IMR-90 (cell line): Measurements from ENCODE around the gene CACNG5. TPM values are rescaled to one million over a fixed set of nuclear protein-coding genes. Genes with fewer than 3 reads are reported as not detected.

Source experiments
- ATAC-seq: fragments of 200-7000 bp; cut with Tn5 transposase; 2 replicates; pipeline ENCODE4 v1.9.1; 2020; ENCODE audit warnings: low read depth, mild to moderate bottlenecking, moderate library complexity
- BruUV-seq: library from RNA; stranded (reverse); fragments of 400-500 nt; replicated peaks from 2 replicates; lab custom pipeline; 2021; lab: Mats Ljungman, UMichigan
- CTCF ChIA-PET: fragments of 300-600 bp; formaldehyde crosslinking; extraction: SDS; loops from one replicate; lab custom pipeline; 2021; ENCODE audit warnings: antibody characterized with exemption; lab: Yijun Ruan, JAX
- POLR2A ChIA-PET: fragments of 300-600 bp; sonication (Branson Sonifier 250); formaldehyde crosslinking; loops from one replicate; lab custom pipeline; 2022; ENCODE audit warnings: antibody characterized with exemption; ENCODE audit not compliant: unreplicated experiment; lab: Charles Lee
- DNase-seq: peaks from one replicate; pipeline ENCODE4 v3.0.0; 2013
- H2AFZ ChIP-seq: replicated peaks from 2 replicates; pipeline ENCODE3; 2013; ENCODE audit warnings: low read length, mild to moderate bottlenecking; ENCODE audit not compliant: poor library complexity
- H2AK5ac ChIP-seq: 2 replicates; pipeline ENCODE4 v1.6.1; 2013; ENCODE audit warnings: low read depth, low read length, inconsistent platforms
- H2AK9ac ChIP-seq: replicated peaks from 2 replicates; pipeline ENCODE3; 2013; ENCODE audit warnings: mild to moderate bottlenecking, low read depth, low read length, moderate library complexity; ENCODE audit not compliant: poor library complexity
- H2BK120ac ChIP-seq: 2 replicates; pipeline ENCODE4 v1.6.1; 2013; ENCODE audit warnings: low read depth, low read length, inconsistent platforms
- H2BK15ac ChIP-seq: 3 replicates; pipeline ENCODE4 v1.6.1; 2013; ENCODE audit warnings: low read depth, low read length, inconsistent platforms
- H2BK20ac ChIP-seq: 2 replicates; pipeline ENCODE4 v1.6.1; 2013; ENCODE audit warnings: low read depth, mild to moderate bottlenecking, inconsistent platforms, low read length, moderate library complexity
- H2BK5ac ChIP-seq: 2 replicates; pipeline ENCODE4 v1.6.1; 2013; ENCODE audit warnings: mild to moderate bottlenecking, low read depth, low read length, inconsistent platforms; ENCODE audit not compliant: poor library complexity, severe bottlenecking
- H3K14ac ChIP-seq: replicated peaks from 2 replicates; pipeline ENCODE4 v1.6.1; 2013; ENCODE audit warnings: low read depth, low read length, inconsistent platforms
- H3K18ac ChIP-seq: 2 replicates; pipeline ENCODE4 v1.6.1; 2013; ENCODE audit warnings: low read depth, low read length, control low read depth
- H3K23ac ChIP-seq: 2 replicates; pipeline ENCODE4 v1.6.1; 2013; ENCODE audit warnings: low read depth, low read length, inconsistent platforms
- H3K27ac ChIP-seq: 2 replicates; pipeline ENCODE4 v1.5.1; 2013; ENCODE audit warnings: mild to moderate bottlenecking, control low read depth, low read length; ENCODE audit not compliant: insufficient read depth
- H3K27me3 ChIP-seq: 2 replicates; pipeline ENCODE4 v1.6.1; 2013; ENCODE audit warnings: low read length; ENCODE audit not compliant: control insufficient read depth, insufficient read depth
- H3K36me3 ChIP-seq: 2 replicates; pipeline ENCODE4 v1.6.1; 2013; ENCODE audit warnings: low read length, mixed read lengths; ENCODE audit not compliant: control insufficient read depth, insufficient read depth
- H3K4ac ChIP-seq: 2 replicates; pipeline ENCODE4 v1.6.1; 2013; ENCODE audit warnings: low read depth, low read length, inconsistent platforms
- H3K4me1 ChIP-seq: 2 replicates; pipeline ENCODE4 v1.6.1; 2013; ENCODE audit warnings: low read length, mixed read lengths; ENCODE audit not compliant: control insufficient read depth, insufficient read depth
- H3K4me2 ChIP-seq: 2 replicates; pipeline ENCODE4 v1.6.1; 2013; ENCODE audit warnings: low read depth, mild to moderate bottlenecking, control low read depth, low read length, moderate library complexity
- H3K4me3 ChIP-seq: 2 replicates; pipeline ENCODE4 v1.5.1; 2013; ENCODE audit warnings: low read depth, mild to moderate bottlenecking, control low read depth, low read length, moderate library complexity; ENCODE audit not compliant: insufficient read depth
- H3K56ac ChIP-seq: 2 replicates; pipeline ENCODE4 v1.6.1; 2013; ENCODE audit warnings: low read length, inconsistent platforms; ENCODE audit not compliant: insufficient read depth; ENCODE audit errors: extremely low read depth
- H3K79me1 ChIP-seq, 2 experiments: 2 replicates each; pipeline ENCODE4 v1.6.1; 2013; ENCODE audit warnings: low read length in 2 of 2, inconsistent platforms in 1 of 2, low read depth in 1 of 2
- H3K9ac ChIP-seq: 2 replicates; pipeline ENCODE4 v1.6.1; 2013; ENCODE audit warnings: low read depth, low read length, control low read depth
- H3K9me1 ChIP-seq: 2 replicates; pipeline ENCODE4 v1.6.1; 2013; ENCODE audit warnings: low read length, inconsistent platforms; ENCODE audit not compliant: insufficient read depth
- H3K9me3 ChIP-seq: 2 replicates; pipeline ENCODE4 v1.6.1; 2013; ENCODE audit warnings: low read length; ENCODE audit not compliant: control insufficient read depth, insufficient read depth
- H4K20me1 ChIP-seq: 2 replicates; pipeline ENCODE4 v1.6.1; 2013; ENCODE audit warnings: low read length, inconsistent platforms; ENCODE audit not compliant: insufficient read depth
- H4K5ac ChIP-seq: 2 replicates; pipeline ENCODE4 v1.6.1; 2013; ENCODE audit warnings: mild to moderate bottlenecking, low read depth, low read length, control low read depth
- H4K8ac ChIP-seq, 2 experiments: 2 replicates each; pipeline ENCODE4 v1.6.1; 2013; ENCODE audit warnings: low read depth in 2 of 2, low read length in 2 of 2, control low read depth in 1 of 2, inconsistent platforms in 1 of 2
- H4K91ac ChIP-seq: 2 replicates; pipeline ENCODE4 v1.6.1; 2013; ENCODE audit warnings: low read depth, low read length, inconsistent platforms; ENCODE audit not compliant: insufficient read depth
- BHLHE40 ChIP-seq: fragments of 150-350 bp; IDR thresholded peaks from 2 replicates; pipeline ENCODE4 v1.6.1; 2016; ENCODE audit warnings: mild to moderate bottlenecking, low read depth, low read length
- CEBPB ChIP-seq: IDR thresholded peaks from 2 replicates; pipeline ENCODE4 v1.6.1; 2012; ENCODE audit warnings: low read depth, low read length, improper control_type of control experiment
- CHD1 ChIP-seq: IDR thresholded peaks from 2 replicates; pipeline ENCODE4 v1.6.1; 2012; ENCODE audit warnings: low read depth, low read length, improper control_type of control experiment
- FOS ChIP-seq: fragments of 150-350 bp; IDR thresholded peaks from 2 replicates; pipeline ENCODE4 v1.6.1; 2016; ENCODE audit warnings: low read depth, low read length
- MAFK ChIP-seq: IDR thresholded peaks from 2 replicates; pipeline ENCODE4 v1.6.1; 2012; ENCODE audit warnings: low read depth, low read length, improper control_type of control experiment
- MAZ ChIP-seq: IDR thresholded peaks from 2 replicates; pipeline ENCODE4 v1.6.1; 2012; ENCODE audit warnings: low read depth, mild to moderate bottlenecking, low read length, improper control_type of control experiment, moderate library complexity, borderline replicate concordance
- MXI1 ChIP-seq: IDR thresholded peaks from 2 replicates; pipeline ENCODE4 v1.6.1; 2012; ENCODE audit warnings: low read depth, mild to moderate bottlenecking, low read length, moderate library complexity, borderline replicate concordance
- NFE2L2 ChIP-seq: fragments of 150-350 bp; IDR thresholded peaks from 2 replicates; pipeline ENCODE4 v1.6.1; 2016; ENCODE audit warnings: low read depth, mild to moderate bottlenecking, low read length
- POLR2A ChIP-seq: IDR thresholded peaks from 2 replicates; pipeline ENCODE4 v1.6.1; 2012; ENCODE audit warnings: mild to moderate bottlenecking, low read depth, low read length
- RAD21 ChIP-seq: IDR thresholded peaks from 2 replicates; pipeline ENCODE4 v1.6.1; 2012; ENCODE audit warnings: low read length, improper control_type of control experiment
- RCOR1 ChIP-seq: IDR thresholded peaks from 2 replicates; pipeline ENCODE4 v1.6.1; 2012; ENCODE audit warnings: mild to moderate bottlenecking, low read length, improper control_type of control experiment; ENCODE audit not compliant: insufficient replicate concordance
- RFX5 ChIP-seq: IDR thresholded peaks from 2 replicates; pipeline ENCODE4 v1.8.0; 2012; ENCODE audit warnings: low read depth, mild to moderate bottlenecking, low read length, moderate library complexity
- SMC3 ChIP-seq: fragments of 150-350 bp; IDR thresholded peaks from 2 replicates; pipeline ENCODE4 v1.6.1; 2016; ENCODE audit warnings: low read depth, mild to moderate bottlenecking, antibody characterized with exemption, low read length, moderate library complexity
- WGBS, 2 experiments: methylation state at CpG; one replicate each; pipeline versions ENCODE4 v1.1.5 to v1.1.7; 2013; ENCODE audit warnings: missing lambda C conversion rate in 2 of 2; ENCODE audit not compliant: insufficient read length in 1 of 2; ENCODE audit errors: extremely low coverage in 2 of 2; 5-methylcytosine and 5-hydroxymethylcytosine counted together
- dilution Hi-C: fragments of 300-500 bp; cut with HindIII; formaldehyde crosslinking; loops from one replicate; pipeline ENCODE4 v1.14.3; 2018; ENCODE audit warnings: low sequenced_read_pairs; ENCODE audit not compliant: unreplicated experiment
- in situ Hi-C: fragments of 300-500 bp; cut with MboI; formaldehyde crosslinking; loops from 3 replicates; pipeline ENCODE4 v1.14.3; 2019; ENCODE audit warnings: low sequenced_read_pairs, inconsistent platforms, mixed read lengths
- intact Hi-C: fragments of 100-400 bp; cut with micrococcal nuclease; formaldehyde crosslinking; loops from 2 replicates; pipeline ENCODE4 v1.10.0; 2022
- polyA plus RNA-seq, 3 experiments: library from polyadenylated mRNA; depleted of rRNA; stranded (reverse); fragments of >200 nt; gene quantifications; 2 replicates each; pipeline ENCODE4 v1.2.3, GENCODE V29; 2012; ENCODE audit warnings: low replicate concordance in 1 of 3
- total RNA-seq: library from RNA; depleted of rRNA; stranded (reverse); fragments of >200 nt; gene quantifications from 2 replicates; pipeline ENCODE4 v1.2.3, GENCODE V29; 2012
- TF ChIP-seq, protein P1 (sequence below): fragments of 150-350 bp; IDR thresholded peaks from 2 replicates; pipeline ENCODE4 v1.6.1; 2016; ENCODE audit warnings: low read depth, mild to moderate bottlenecking, low read length, moderate library complexity, borderline replicate concordance
- TF ChIP-seq, protein P2 (sequence below): conservative IDR thresholded peaks from 2 replicates; pipeline ENCODE4 v1.5.1; 2012; ENCODE audit warnings: mild to moderate bottlenecking, low read depth, low read length, improper control_type of control experiment
- TF ChIP-seq, protein P3 (sequence below): fragments of 150-350 bp; IDR thresholded peaks from 2 replicates; pipeline ENCODE4 v1.6.1; 2017; ENCODE audit warnings: mild to moderate bottlenecking, antibody characterized with exemption, low read length, low read depth

CACNG5 gene
- total and polyA plus RNA-seq, 2 of the 4 experiments (the other 2 are of a cell fraction), result not detected

DNA sequence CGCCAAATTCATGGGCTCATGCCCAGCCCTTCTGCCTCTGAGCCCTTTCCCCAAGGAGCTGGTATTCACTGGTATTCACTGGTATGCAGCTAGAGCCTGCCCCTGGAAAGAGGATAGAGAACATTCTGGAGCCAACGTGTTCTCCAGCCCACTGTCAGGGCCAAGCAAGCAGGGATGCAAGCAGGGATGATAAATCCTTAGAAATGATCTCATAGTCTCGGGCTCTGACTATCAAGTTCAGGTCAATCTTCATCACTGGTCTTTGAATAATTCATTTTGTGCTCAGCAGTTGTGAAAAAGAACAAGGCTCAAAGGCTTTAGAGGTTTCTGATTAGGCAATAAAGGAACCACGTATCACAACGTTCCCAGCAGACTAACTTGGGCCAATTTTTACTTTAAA is 57.3 kb downstream of the CACNG5 start:
- no peak overlapping the region for H4K8ac ChIP-seq
- in situ Hi-C loops, result no loop called here
- WGBS, 2 experiments, result 20% methylated on average over 1 of the region's 5 CpGs; no CpG with 5 or more reads in 1 of the 2 experiments
- H3K9me1 ChIP-seq, result no peaks in the 10 kb centered on the region
- intact Hi-C loops, result no loop called here
- TF ChIP-seq, protein P1, sequence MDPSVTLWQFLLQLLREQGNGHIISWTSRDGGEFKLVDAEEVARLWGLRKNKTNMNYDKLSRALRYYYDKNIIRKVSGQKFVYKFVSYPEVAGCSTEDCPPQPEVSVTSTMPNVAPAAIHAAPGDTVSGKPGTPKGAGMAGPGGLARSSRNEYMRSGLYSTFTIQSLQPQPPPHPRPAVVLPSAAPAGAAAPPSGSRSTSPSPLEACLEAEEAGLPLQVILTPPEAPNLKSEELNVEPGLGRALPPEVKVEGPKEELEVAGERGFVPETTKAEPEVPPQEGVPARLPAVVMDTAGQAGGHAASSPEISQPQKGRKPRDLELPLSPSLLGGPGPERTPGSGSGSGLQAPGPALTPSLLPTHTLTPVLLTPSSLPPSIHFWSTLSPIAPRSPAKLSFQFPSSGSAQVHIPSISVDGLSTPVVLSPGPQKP, result no peak
- no peak for TF ChIP-seq CHD1
- TF ChIP-seq, protein P2, sequence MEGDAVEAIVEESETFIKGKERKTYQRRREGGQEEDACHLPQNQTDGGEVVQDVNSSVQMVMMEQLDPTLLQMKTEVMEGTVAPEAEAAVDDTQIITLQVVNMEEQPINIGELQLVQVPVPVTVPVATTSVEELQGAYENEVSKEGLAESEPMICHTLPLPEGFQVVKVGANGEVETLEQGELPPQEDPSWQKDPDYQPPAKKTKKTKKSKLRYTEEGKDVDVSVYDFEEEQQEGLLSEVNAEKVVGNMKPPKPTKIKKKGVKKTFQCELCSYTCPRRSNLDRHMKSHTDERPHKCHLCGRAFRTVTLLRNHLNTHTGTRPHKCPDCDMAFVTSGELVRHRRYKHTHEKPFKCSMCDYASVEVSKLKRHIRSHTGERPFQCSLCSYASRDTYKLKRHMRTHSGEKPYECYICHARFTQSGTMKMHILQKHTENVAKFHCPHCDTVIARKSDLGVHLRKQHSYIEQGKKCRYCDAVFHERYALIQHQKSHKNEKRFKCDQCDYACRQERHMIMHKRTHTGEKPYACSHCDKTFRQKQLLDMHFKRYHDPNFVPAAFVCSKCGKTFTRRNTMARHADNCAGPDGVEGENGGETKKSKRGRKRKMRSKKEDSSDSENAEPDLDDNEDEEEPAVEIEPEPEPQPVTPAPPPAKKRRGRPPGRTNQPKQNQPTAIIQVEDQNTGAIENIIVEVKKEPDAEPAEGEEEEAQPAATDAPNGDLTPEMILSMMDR, result no peak
- no peak for TF ChIP-seq SMC3
- TF ChIP-seq BHLHE40, result no peak
- TF ChIP-seq FOS, result no peak
- TF ChIP-seq POLR2A, result no peak
- no peak for TF ChIP-seq CEBPB
- no peak for TF ChIP-seq RAD21
- TF ChIP-seq, protein P3, sequence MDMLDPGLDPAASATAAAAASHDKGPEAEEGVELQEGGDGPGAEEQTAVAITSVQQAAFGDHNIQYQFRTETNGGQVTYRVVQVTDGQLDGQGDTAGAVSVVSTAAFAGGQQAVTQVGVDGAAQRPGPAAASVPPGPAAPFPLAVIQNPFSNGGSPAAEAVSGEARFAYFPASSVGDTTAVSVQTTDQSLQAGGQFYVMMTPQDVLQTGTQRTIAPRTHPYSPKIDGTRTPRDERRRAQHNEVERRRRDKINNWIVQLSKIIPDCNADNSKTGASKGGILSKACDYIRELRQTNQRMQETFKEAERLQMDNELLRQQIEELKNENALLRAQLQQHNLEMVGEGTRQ, result no peak
- TF ChIP-seq NFE2L2, result no peak
- TF ChIP-seq MAFK, result no peak
- TF ChIP-seq MXI1, result no peak
- no peak for TF ChIP-seq RCOR1
- no peak for TF ChIP-seq RFX5
- TF ChIP-seq MAZ, result no peak
- H2BK5ac ChIP-seq, result no peak overlapping the region
- no peaks in the 10 kb centered on the region for H3K9me3 ChIP-seq
- no peak overlapping the region for H2AK5ac ChIP-seq
- H3K23ac ChIP-seq, result no peak overlapping the region
- no peaks in the 10 kb centered on the region for H3K4me1 ChIP-seq
- CTCF ChIA-PET, result interaction anchor here (0.6 kb wide), 1 partner anchor 123 kb away, joined by 5 read pairs; no protein-coding TSS in a partner anchor
- H2BK120ac ChIP-seq, result no peak overlapping the region
- H3K18ac ChIP-seq, result no peak overlapping the region
- H2AFZ ChIP-seq, result no peak overlapping the region
- DNase-seq (no peak), ATAC-seq (no peak)
- no peak overlapping the region for H3K4me3 ChIP-seq
- H3K27ac ChIP-seq, result no peak overlapping the region
- H2BK20ac ChIP-seq, result no peak overlapping the region
- no peak overlapping the region for H3K4ac ChIP-seq
- H4K91ac ChIP-seq, result no peak overlapping the region
- dilution Hi-C loops, result no loop called here
- H3K9ac ChIP-seq, result no peak overlapping the region
- BruUV-seq, result no TSS peak
- POLR2A ChIA-PET, result no interaction called here
- no peaks in the 10 kb centered on the region for H4K20me1 ChIP-seq
- H3K56ac ChIP-seq, result no peak overlapping the region
- H2BK15ac ChIP-seq, result no peak overlapping the region
- H3K79me1 ChIP-seq, result no peaks in the 10 kb centered on the region
- no peak overlapping the region for H4K5ac ChIP-seq
- no peak overlapping the region for H3K4me2 ChIP-seq
- H2AK9ac ChIP-seq, result no peak overlapping the region
- H3K14ac ChIP-seq, result no peak overlapping the region
- H3K27me3 ChIP-seq, result peaks cover 36% of the 10 kb centered on the region
- no peaks in the 10 kb centered on the region for H3K36me3 ChIP-seq
